Activated CD4-positive, alpha-beta T cell treated with anti-CD3 and anti-CD28 coated beads, Interleukin-2, amount 50 U/mL, for 4 hours (primary cell): ENCODE data around the gene ACVR1C.

Source experiments
- DNase-seq, 2 experiments: peaks; one replicate each; pipeline ENCODE4 v3.0.0-alpha.2; 2020

Gene ACVR1C

DNA sequence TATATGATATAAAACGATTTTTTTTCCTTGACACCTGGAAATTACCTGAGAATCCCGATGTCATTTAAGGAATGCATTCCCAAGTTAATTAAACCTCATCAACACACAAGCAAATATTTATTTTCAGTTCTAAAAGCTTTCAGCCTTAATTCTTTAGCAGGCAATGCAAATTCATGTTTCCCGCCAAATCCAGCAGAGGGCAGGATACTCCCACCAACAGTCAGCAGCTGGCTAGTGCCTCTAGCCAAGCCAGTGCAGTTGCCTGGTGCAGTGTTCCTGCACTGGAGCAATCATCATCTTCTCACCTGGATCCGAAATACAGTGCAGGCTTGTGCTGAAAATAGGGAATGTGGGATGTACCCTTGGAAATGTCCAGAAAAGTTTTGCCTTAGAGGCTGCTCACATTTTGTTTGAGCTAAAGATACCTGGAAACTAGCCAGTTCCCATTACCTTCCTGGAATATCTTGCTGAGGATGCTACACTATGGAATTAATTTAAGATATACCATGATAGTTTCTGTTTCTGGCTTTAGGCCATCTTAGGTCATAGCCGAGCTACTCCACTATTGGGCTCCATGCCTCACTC, 136.4 kb downstream of the ACVR1C start:
- peak; percentile 71 to 73 for DNase-seq

- no peak for DNase-seq
These were observed 138.7 kb downstream of the ACVR1C start for GRCh38 chr2:157489983-157490382.

GRCh38 chr2:157488877-157489276, 139.8 kb downstream of the ACVR1C start:
- no peak for DNase-seq

- DNase-seq, result no peak
These were observed 140.9 kb downstream of the ACVR1C start for GRCh38 chr2:157487747-157488146.

DNA sequence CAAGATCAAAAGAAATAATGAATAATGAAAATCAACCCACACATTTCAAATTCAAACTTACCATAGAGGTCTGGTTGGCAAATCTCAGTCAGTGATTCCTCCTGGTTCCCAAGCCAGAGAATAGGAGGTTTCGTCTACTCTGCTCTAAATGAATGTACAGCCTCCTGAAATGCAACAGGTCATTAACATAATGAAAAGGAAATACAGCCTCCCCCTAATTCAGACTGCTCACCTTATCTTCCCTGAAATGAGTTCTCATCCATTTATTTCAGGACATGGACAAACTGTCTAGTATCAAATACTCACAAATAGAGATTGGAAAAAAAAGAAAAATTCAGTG, 141.4 kb downstream of the ACVR1C start:
- no peak for DNase-seq

- DNase-seq, result no peak
These were observed 141.9 kb downstream of the ACVR1C start for GRCh38 chr2:157486596-157487270.

DNA sequence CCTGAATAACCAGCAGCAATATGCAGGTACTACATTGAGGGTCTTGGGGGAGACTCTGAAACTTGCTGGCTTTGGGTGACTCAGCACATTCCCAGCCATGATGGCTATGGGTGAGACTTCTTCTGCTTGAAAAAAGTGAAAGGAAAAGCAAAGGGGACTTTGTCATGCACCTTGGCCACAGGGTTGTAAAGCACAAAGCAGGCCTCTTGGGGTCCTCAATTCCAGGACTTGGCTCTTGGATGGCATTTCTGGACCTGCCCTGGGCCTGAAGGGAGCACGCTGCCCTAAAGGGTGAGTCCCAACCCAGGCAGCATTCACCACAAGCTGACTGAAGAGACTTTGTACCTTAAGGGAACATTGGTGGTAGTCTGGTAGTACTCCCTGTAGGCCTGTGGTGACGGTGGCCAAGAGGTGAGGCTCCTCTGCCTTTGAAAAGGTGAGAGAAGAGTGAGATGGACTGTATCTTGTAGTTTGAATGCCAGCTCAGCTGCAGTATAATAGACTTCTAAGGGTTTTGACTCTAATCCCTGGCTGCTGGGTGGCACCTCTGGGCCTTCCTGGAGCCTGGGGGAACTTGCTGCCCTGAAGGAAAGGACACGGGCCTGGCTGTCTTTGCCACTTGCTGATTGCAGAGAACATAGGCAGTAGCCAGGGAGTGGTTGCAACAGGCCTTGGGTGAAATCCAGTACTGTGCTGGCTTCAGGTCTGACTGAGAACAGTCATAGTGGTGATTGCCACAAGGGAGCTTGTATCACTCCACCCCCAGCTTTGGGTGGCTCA, 148.3 kb downstream of the ACVR1C start:
- DNase-seq, result no peak

- DNase-seq, result no peak
These were observed 149.3 kb downstream of the ACVR1C start for GRCh38 chr2:157479081-157480027.

DNA sequence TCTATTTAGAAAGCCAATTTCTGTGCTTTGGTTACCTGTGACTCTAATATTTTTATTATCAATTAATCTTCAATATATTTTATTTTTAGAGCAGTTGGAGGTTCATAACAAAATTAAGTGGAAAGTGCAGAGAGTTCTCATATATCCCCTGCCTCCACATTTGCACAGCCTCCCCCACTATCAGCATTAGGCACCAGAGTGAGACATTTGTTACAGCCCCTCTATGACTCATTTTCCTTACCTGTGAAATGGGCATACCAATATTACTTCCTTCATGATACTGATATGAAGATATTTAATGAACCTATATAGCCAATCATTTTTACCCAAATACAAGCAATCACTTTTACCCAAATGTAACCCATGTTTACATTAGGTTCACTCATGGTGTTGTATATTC, 150.7 kb downstream of the ACVR1C start:
- no peak for DNase-seq

GRCh38 chr2:157476953-157477709, 151.5 kb downstream of the ACVR1C start:
- DNase-seq, result no peak
